Medulla oblongata (tissue), 1 donor: ENCODE results near the gene CACNA1A.
"Not testable (repeated sequence)": the region's sequence is repeated elsewhere in the genome, so short reads cannot be mapped to it uniquely, and the experiment has no call there.

Experiments
- DNase-seq: peaks from one replicate; pipeline ENCODE4 v3.0.0-alpha.2; 2015; ENCODE audit errors: extremely low spot score

CACNA1A gene

DNA sequence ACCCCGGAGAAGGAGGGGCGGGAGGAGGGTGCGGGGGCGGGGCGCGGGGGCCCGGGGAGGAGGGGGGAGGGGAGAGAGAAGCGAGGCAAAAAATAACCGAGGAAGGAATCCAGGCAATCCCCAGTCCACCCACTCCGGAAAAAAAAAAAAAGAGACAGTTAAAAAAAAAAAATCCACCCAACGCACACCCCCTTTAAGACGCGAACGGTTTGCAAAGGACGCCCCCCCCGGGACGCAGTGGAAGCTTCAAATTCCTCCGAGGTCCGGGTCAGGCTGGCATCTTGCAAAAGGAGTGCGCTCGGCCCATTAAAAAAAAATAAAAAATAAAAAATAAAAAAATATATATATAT lies at the start of gene CACNA1A:
Gene CACNA1A, minus strand, starts transcription at position 9 of the 350 bp plus-strand sequence. CDS start 255 bp downstream, outside the sequence.
- peak; percentile 29 for DNase-seq

DNA sequence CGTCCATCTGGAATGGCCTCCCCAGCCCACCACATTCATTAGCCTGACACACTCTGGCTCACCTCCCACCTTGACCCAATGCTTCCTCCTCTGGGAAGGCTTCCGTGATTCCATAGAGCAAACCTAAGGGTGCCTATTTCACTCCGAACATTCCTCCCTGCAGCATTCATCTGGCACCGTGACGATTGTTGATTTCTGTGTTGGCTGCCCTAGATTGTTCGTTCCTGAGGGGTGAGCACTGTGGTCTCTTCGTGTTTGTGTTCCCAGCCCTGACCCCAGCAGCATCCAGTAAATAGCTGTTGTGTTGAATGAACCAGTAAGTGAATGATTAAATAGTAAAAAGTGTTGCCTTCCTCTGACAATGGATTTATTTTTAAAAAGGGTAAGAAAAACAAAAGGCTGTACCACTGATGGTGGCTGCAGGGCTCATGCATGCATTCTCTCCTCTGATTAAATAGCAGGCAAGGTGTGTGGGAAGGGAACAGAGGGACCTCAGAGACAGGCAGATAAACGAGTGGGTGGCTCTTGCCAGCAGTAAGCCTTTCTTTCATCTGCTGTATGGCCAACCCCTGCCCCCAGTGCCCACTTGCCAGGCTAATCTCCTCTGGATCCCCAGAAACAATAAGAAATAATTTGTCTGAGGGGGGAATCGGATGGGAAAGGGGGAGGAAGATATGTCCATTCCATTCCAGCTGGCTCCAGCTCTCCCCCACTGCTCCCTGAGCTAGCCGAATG lies 48.4 kb upstream of the CACNA1A start:
- no peak for DNase-seq

GRCh38 chr19:13553880-13554400 lies 47.7 kb upstream of the CACNA1A start:
- DNase-seq: no peak

DNA sequence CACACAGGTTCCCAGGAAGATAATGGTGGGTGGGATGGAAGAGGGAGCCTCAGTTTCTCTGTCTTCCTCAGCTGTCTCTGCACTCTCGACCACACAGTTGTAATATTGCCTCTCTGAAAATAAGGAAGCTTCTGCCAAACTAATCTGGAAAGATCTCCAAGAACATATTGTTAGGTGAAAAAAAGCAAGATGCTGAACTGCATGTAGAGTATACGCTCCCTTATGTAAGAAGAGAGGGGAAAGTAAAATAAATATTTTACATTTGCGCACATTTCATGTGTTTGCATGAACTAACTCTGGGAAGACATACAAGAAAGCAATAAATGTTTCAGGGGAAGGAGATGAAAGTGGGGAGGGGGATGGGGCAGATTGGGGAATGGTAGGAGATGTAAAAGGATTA lies 41.9 kb upstream of the CACNA1A start:
- DNase-seq: no peak

- no peak for DNase-seq
Measured at GRCh38 chr19:13547102-13547501, 40.8 kb upstream of the CACNA1A start.

DNA sequence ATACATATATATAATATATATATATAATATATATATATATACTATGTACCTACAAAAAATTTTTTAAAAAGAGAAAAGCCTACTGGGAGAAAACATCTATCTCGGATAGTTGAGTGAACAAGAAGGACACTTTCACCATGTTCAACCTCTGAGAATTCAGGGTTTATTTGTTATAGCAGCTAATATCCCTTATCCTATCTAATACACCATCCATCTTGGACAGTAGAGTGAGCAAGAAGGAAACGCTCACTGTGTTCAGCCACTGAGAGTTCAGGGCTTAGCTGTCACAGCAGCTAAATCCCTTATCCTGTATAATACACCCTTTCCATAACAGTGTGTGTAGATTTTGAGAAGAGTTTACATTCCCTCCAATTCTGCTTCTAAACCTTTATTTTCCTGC lies 38.1 kb upstream of the CACNA1A start:
- DNase-seq: no peak

- no peak for DNase-seq
Measured at GRCh38 chr19:13541554-13541953, 35.3 kb upstream of the CACNA1A start.

DNA sequence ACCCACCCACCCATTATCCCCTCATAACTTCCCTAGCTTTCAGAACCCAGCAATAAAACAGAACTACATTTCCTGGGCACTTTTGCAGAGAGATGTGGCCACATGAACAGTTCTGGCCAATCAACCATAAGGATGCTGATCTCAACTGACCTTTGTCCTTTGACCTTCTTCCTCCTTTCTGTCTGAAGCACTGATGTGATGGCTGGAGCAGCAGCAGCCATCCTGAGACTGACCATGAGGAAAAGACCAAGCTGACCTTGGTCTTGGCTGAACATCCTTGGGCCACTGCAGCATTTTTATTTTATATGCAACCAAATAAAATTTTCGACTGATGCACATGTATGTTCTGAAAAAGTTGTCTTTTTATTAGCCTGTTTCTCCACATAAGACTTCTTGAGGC lies 33.1 kb upstream of the CACNA1A start:
- no peak for DNase-seq

GRCh38 chr19:13538601-13539253 lies 32.4 kb upstream of the CACNA1A start:
- DNase-seq: no peak

- no peak for DNase-seq
Measured at GRCh38 chr19:13537454-13537853, 31.2 kb upstream of the CACNA1A start.

DNA sequence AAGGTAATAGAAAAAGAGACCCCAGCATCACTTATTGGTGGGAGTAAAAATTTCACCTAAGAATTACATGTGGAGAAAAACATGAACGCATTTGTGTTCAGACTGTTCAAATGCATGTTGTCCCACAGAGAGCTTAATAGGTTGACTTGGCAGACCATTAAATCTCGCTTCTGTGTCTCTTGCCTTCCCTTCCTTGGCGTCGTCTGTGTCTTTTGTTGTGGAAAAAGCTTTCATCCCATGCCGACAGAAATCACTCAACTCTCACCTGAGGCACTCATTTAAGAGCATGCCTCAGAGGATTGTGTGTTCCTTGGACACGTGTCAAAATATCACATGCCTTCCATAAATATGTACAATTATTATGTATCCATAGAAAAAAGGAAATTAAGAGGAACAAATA lies 24.4 kb upstream of the CACNA1A start:
- no peak for DNase-seq

GRCh38 chr19:13529721-13530120 lies 23.4 kb upstream of the CACNA1A start:
- not testable (repeated sequence) for DNase-seq

GRCh38 chr19:13526552-13526951 lies 20.3 kb upstream of the CACNA1A start:
- no peak for DNase-seq

- no peak for DNase-seq
Measured at GRCh38 chr19:13521066-13521465, 14.8 kb upstream of the CACNA1A start.

GRCh38 chr19:13511947-13512346 lies 5.7 kb upstream of the CACNA1A start:
- DNase-seq: no peak

GRCh38 chr19:13507053-13507611 lies 853 bp upstream of the CACNA1A start:
- DNase-seq: no peak

GRCh38 chr19:13505761-13506470 lies 363 bp downstream of the CACNA1A start:
- DNase-seq: no peak

DNA sequence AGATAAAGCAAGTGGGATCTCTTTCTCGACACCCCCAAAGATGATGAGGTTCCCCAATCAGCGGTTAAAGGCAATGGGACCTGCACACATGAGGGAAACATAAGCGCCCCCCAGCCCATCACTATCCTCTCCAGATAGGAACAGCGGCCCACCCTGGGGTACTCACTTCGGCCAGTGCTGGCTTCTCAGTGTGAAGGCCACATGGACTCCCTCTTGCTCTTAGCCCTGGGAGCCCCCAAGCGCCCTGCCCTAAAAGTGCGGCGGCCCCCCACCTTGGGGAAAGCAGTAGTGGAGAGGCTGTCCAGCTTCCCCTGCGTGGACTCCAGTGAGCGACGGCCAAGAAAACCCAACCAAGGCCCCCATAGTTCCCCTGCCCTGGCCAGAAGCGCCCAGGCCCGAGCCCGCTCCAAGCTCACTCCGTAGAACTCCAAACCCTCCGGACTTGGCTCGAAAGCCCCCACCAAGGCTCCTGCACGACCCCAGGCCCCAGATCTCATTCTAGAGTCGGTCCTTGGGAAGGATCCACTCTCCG lies 1.0 kb downstream of the CACNA1A start:
- DNase-seq: no peak

DNA sequence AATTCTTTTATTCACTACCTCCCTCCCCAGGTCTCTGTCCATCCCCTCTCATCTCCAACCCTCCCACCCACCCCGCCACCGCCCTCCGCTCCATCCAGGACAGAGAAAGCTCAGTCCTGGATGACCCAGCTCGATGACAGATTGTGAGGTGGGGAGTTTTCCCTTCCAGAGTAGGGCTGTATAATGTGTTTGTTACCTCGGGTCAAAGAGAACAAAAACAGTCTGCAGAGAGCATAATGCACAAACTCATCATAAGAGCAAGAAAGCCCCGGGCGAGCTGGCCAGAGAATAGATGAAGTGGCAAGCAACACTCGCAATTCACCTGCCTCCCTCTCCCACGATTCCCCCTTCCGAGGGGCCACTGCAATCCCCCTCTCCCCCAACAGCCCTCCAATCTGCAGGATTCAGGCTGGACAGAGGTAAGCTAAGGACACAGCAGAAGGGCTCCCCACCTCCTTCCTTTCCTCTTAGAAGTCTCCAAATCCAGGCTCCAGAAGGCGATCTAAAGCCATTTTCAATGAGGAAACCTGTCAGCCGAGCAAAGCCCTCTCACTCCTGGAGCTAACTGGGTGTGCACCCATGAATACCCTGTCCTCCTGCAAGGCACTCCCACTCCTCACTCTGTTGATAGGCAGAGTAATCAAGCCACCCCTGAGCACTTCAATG lies 2.6 kb downstream of the CACNA1A start:
- no peak for DNase-seq

DNA sequence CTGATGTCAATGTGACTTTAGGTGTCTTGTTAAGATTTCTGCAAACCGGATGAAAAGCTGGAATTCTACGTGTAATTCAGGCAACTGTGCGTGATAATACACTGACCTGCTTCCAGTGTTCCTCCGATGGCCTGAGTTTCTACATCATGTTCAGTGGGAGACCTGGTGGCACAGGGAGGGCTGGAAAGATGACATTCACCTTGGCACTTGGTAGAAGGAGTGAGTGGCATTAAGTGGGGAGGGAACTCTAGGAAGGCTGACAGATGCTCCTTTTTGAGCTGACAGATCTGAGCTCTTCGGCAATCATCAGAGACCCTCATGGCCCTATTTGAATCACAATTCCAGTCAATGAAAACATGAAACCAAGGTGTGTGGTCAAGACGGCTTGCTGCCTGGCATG lies 4.0 kb downstream of the CACNA1A start:
- no peak for DNase-seq

DNA sequence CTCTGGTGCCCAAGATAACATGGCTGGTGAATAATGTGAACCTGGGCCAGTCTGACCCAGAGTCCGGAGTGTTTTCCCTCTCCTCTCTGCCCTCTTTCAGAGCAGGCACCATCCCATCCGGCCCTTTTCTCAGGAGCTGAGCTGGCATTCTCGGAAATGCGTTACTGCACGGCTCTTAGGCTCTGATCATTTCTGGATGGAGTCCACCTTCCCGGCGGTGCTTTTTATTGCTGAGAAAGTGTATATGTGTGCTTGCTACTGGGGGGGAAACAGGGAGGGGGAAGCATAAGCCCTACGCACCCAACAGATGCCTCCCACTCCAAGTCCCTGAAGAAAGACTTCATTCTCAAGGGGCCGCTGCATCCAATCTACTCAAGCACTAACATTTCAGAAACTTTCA lies 6.6 kb downstream of the CACNA1A start:
- DNase-seq: no peak
